ENCODE results near the gene CDHR3. TPM values are rescaled to one million over a fixed set of nuclear protein-coding genes. Genes with fewer than 3 reads are reported as not detected.

The CDHR3 gene
- total RNA-seq, 1 experiment from 2014 or later = 3.3 TPM

GRCh38 chr7:106016331-106016730, 53.3 kb downstream of the CDHR3 start:
- H2BK120ac ChIP-seq (ENCODE audit: low read depth, low read length, poor library complexity, severe bottlenecking) = no peak overlapping the region
- H4K5ac ChIP-seq (ENCODE audit: insufficient read length, low read depth, low read length) = no peak overlapping the region
- no peak overlapping the region for H3K14ac ChIP-seq (ENCODE audit: insufficient read depth, low read length)
- no peak overlapping the region for H2BK5ac ChIP-seq (ENCODE audit: insufficient read length, low read length)
- no peak overlapping the region for H3K56ac ChIP-seq (ENCODE audit: insufficient read length, low read depth, low read length)
- H3K79me1 ChIP-seq (ENCODE audit: insufficient read depth, low read depth, low read length, poor library complexity, severe bottlenecking) = no peaks in the 10 kb centered on the region
- H3K79me2 ChIP-seq (ENCODE audit: insufficient read depth, low read length) = no peaks in the 10 kb centered on the region
- H3K27ac ChIP-seq (ENCODE audit: insufficient read length, low read depth, low read length) = no peak overlapping the region
- H2BK20ac ChIP-seq (ENCODE audit: low read depth, low read length, poor library complexity, severe bottlenecking) = no peak overlapping the region
- H3K36me3 Mint-ChIP-seq (ENCODE audit: insufficient read depth in 1 of 3, low read depth in 3 of 3) = no peaks in the 10 kb centered on the region
- no peaks in the 10 kb centered on the region for H3K23me2 ChIP-seq (ENCODE audit: insufficient read length, low read depth, low read length, poor library complexity, severe bottlenecking)
- H3K27ac Mint-ChIP-seq = 0 out of 7 replicates have a peak overlapping the region, but pooled peaks of 1 of the 3 experiments have one; percentile 4
- H3K9me3 ChIP-seq (ENCODE audit: control insufficient read depth, low read depth, low read length) = no peaks in the 10 kb centered on the region
- peaks cover 1% of the 10 kb centered on the region; the same call in 1 of the 2 replicates for H3K4me1 ChIP-seq (ENCODE audit: insufficient read depth, low read length)
- peaks cover 28 to 31% of the 10 kb centered on the region in 2 experiments for H3K4me1 Mint-ChIP-seq
- H2BK15ac ChIP-seq (ENCODE audit: low read depth, low read length) = no peak overlapping the region
- no peak overlapping the region for H3K4ac ChIP-seq (ENCODE audit: low read depth, low read length)
- no peak overlapping the region for H2BK12ac ChIP-seq (ENCODE audit: insufficient read length, low read depth, low read length)
- H2AK5ac ChIP-seq (ENCODE audit: insufficient read length, low read length) = no peak overlapping the region
- no peak for TF ChIP-seq CTCF (conservative IDR thresholded peaks at IDR 0.05)
- H3K27me3 ChIP-seq (ENCODE audit: insufficient read depth, low read length) = no peaks in the 10 kb centered on the region
- H4K8ac ChIP-seq (replicated peaks; ENCODE audit: insufficient read length, low read depth, low read length) = no peak overlapping the region
- H3K27me3 Mint-ChIP-seq (ENCODE audit: low read depth) = peaks cover 7% of the 10 kb centered on the region
- H2AFZ ChIP-seq (ENCODE audit: low read length) = no peak overlapping the region
- H4K20me1 ChIP-seq (ENCODE audit: control insufficient read depth, insufficient read depth, insufficient read length) = no peaks in the 10 kb centered on the region
- no peak overlapping the region for H3K23ac ChIP-seq (ENCODE audit: insufficient read length, low read depth, low read length)
- H3K9me3 Mint-ChIP-seq = no peaks in the 10 kb centered on the region
- no peak overlapping the region for H3K18ac ChIP-seq (ENCODE audit: insufficient read length, low read depth, low read length)
- no peak overlapping the region for H4K91ac ChIP-seq (ENCODE audit: insufficient read length, low read depth, low read length)
- no peak overlapping the region for H3K9ac ChIP-seq (ENCODE audit: extremely low read depth, insufficient read length, low read length)
- no peak overlapping the region for H3K4me2 ChIP-seq (ENCODE audit: insufficient read depth, insufficient read length, low read length)
- no peak overlapping the region for H3K4me3 Mint-ChIP-seq
- H3T11ph ChIP-seq (ENCODE audit: low read length) = no peak overlapping the region
- no CpG with 5 or more reads among the region's 3 CpGs for WGBS (ENCODE audit: extremely low coverage, insufficient read length, low lambda C conversion rate)
- no peak for DNase-seq

All from H9 (cell line).